ENCODE results near the gene GNAQ. TPM values are rescaled to one million over a fixed set of nuclear protein-coding genes. Genes with fewer than 3 reads are reported as not detected.

GNAQ gene
- total RNA-seq, 2 experiments from 2014 or later: 17.6 to 24.2 TPM

DNA sequence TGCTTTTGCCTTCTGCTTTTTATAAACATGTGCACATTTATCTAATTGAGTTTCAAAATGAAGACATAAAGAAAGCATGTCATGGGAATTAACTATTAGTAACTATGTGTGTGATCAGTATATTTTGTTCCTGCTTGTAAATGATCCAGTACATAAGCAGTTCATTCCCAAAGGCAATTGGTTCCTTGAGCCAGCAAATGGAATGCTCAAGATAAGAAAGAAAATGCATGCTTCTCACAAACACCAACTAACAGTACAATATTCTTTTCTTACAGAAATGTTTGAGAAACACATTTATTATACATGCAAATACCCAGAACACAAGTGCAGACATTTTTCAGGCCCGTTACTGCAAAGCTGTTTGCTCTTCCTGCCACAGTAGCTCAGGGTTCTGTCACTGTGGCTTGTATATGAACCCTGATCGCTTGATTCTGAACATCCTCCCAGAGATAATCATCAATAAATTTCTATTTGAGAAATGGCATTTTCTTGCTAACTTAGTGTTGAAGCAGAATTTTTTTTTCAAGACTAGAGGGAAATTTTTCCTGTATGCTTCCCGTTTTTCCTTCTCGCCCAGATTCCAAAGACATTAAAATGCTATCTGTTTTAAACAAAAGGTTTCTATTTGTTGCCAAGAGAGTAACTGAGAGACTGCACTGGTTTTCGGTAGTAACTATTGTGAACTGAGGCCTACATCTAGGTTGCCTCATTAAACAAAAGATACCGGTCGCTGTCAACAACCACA lies 1.9 kb downstream of the GNAQ start:
- CTCF ChIA-PET: interaction anchor here (0.6 to 1.1 kb wide), 4 partner anchors 52 to 596 kb away, joined by 3 to 4 read pairs (median 4); no protein-coding TSS in a partner anchor
- Mint-ChIP-seq H3K4me1 (peaks cover 33% of the 10 kb centered on the region), H3K36me3 (peaks cover 2% of the 10 kb centered on the region), H3K4me3 (peak overlapping the region; percentile 84), H3K27me3 (peaks cover 28% of the 10 kb centered on the region), H3K27ac (peak overlapping the region; percentile 85), H3K9me3 (ENCODE audit: low read depth) (no peaks in the 10 kb centered on the region)
- ATAC-seq: no peak
- peak; percentile 46 for DNase-seq

GRCh38 chr9:78028926-78029325 lies 2.7 kb downstream of the GNAQ start:
- no peak for DNase-seq
- peaks cover 31% of the 10 kb centered on the region for H3K4me1 Mint-ChIP-seq
- H3K9me3 Mint-ChIP-seq (ENCODE audit: low read depth): no peaks in the 10 kb centered on the region
- H3K27me3 Mint-ChIP-seq: peaks cover 20% of the 10 kb centered on the region
- H3K4me3 Mint-ChIP-seq: peak overlapping the region; percentile 84
- CTCF ChIA-PET: interaction anchor here (0.8 kb wide), 1 partner anchor 182 kb away, joined by 3 read pairs; no protein-coding TSS in a partner anchor
- H3K27ac Mint-ChIP-seq: peak overlapping the region; percentile 43
- ATAC-seq: no peak
- H3K36me3 Mint-ChIP-seq: peaks cover 2% of the 10 kb centered on the region

GRCh38 chr9:78026947-78027346 lies 4.7 kb downstream of the GNAQ start:
- Mint-ChIP-seq H3K27me3 (peaks cover 10% of the 10 kb centered on the region), H3K27ac (no peak overlapping the region), H3K4me1 (peaks cover 19% of the 10 kb centered on the region), H3K36me3 (no peaks in the 10 kb centered on the region), H3K9me3 (ENCODE audit: low read depth) (no peaks in the 10 kb centered on the region), H3K4me3 (no peak overlapping the region)
- no peak for ATAC-seq
- CTCF ChIA-PET: interaction anchor here (1.0 to 2.0 kb wide), 3 partner anchors 8 to 93 kb away, joined by 3 to 8 read pairs (median 5); no protein-coding TSS in a partner anchor
- DNase-seq: no peak

GRCh38 chr9:78026416-78026815 lies 5.2 kb downstream of the GNAQ start:
- no peaks in the 10 kb centered on the region for H3K9me3 Mint-ChIP-seq (ENCODE audit: low read depth)
- H3K36me3 Mint-ChIP-seq: no peaks in the 10 kb centered on the region
- ATAC-seq: no peak
- H3K27me3 Mint-ChIP-seq: peaks cover 10% of the 10 kb centered on the region
- no peak overlapping the region for H3K4me3 Mint-ChIP-seq
- CTCF ChIA-PET: interaction anchor here (1.0 to 2.0 kb wide), 3 partner anchors 9 to 94 kb away, joined by 3 to 8 read pairs (median 5); no protein-coding TSS in a partner anchor
- H3K4me1 Mint-ChIP-seq: peaks cover 19% of the 10 kb centered on the region
- H3K27ac Mint-ChIP-seq: no peak overlapping the region
- no peak for DNase-seq

DNA sequence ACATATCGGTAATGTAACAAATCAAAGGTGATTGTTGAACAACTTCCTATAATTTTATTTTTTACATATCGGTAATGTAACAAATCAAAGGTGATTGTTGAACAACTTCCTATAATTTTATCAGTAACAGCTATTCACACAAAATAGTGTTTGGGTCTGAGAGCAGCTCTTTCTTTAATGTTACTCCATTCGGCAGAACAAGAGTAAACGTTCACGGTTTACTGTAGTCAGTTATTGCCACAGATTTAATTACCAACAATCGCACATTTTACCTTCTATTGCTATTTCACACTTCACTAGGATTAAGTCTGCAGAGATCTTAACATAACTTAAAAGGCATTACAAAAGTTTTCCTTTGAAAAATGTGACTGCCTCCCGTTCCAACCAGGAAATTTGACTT lies 6.4 kb downstream of the GNAQ start:
- Mint-ChIP-seq H3K4me3 (no peak overlapping the region), H3K27ac (no peak overlapping the region), H3K4me1 (peaks cover 19% of the 10 kb centered on the region), H3K9me3 (ENCODE audit: low read depth) (no peaks in the 10 kb centered on the region), H3K27me3 (peaks cover 7% of the 10 kb centered on the region), H3K36me3 (no peaks in the 10 kb centered on the region)
- CTCF ChIA-PET: interaction anchor here (1.1 to 2.0 kb wide), 3 partner anchors 10 to 189 kb away, joined by 3 to 8 read pairs (median 4); no protein-coding TSS in a partner anchor
- no peak for DNase-seq
- ATAC-seq: no peak

GRCh38 chr9:78023003-78023741 lies 8.4 kb downstream of the GNAQ start:
- DNase-seq: no peak
- ATAC-seq: no peak
- H3K4me3 Mint-ChIP-seq: no peak overlapping the region
- H3K27me3 Mint-ChIP-seq: no peaks in the 10 kb centered on the region
- no peaks in the 10 kb centered on the region for H3K36me3 Mint-ChIP-seq
- CTCF ChIA-PET: interaction anchor here (1.1 kb wide), 1 partner anchor 12 kb away, joined by 3 read pairs; no protein-coding TSS in a partner anchor
- H3K9me3 Mint-ChIP-seq (ENCODE audit: low read depth): no peaks in the 10 kb centered on the region
- no peak overlapping the region for H3K27ac Mint-ChIP-seq
- H3K4me1 Mint-ChIP-seq: peaks cover 3% of the 10 kb centered on the region

- no peak overlapping the region for H3K27ac Mint-ChIP-seq
- CTCF ChIA-PET: interaction anchor here (1.6 to 2.4 kb wide), 2 partner anchors 17 to 44 kb away, joined by 4 to 6 read pairs; no protein-coding TSS in a partner anchor
- no peak overlapping the region for H3K4me3 Mint-ChIP-seq
- DNase-seq (no peak), ATAC-seq (no peak)
- H3K4me1 Mint-ChIP-seq: peaks cover 10% of the 10 kb centered on the region
- H3K9me3 Mint-ChIP-seq (ENCODE audit: low read depth): no peaks in the 10 kb centered on the region
- no peaks in the 10 kb centered on the region for H3K36me3 Mint-ChIP-seq
- no peaks in the 10 kb centered on the region for H3K27me3 Mint-ChIP-seq
These were observed 9.9 kb downstream of the GNAQ start for GRCh38 chr9:78021697-78022096.

DNA sequence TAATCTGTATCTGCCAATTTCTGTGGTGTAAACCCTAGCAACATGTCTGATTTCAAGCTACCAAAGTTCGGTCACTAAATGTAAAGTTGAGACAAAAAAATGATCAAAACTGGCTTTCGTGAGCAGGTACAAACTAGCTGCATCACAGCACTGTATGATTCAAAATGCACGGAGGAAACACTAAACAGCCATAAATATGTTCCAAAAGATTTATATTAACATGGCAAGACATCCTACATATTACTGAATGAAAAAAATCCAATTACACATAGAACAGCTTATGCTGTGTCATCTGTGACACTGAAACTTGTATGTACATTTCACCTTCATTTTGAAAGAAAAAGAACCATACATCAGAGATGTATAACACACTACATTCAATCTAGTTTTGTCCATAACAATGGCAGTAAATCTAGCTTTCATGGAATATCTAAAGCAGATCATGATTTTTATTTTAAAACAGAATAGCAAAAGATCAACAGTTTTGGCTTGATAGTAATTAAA lies 14.4 kb downstream of the GNAQ start:
- ATAC-seq (no peak), DNase-seq (no peak)
- peaks cover 10% of the 10 kb centered on the region for H3K4me1 Mint-ChIP-seq
- no peaks in the 10 kb centered on the region for H3K9me3 Mint-ChIP-seq (ENCODE audit: low read depth)
- H3K27ac Mint-ChIP-seq: no peak overlapping the region
- H3K4me3 Mint-ChIP-seq: no peak overlapping the region
- CTCF ChIA-PET: no interaction called here
- H3K36me3 Mint-ChIP-seq: peaks cover 9% of the 10 kb centered on the region
- H3K27me3 Mint-ChIP-seq: no peaks in the 10 kb centered on the region

DNA sequence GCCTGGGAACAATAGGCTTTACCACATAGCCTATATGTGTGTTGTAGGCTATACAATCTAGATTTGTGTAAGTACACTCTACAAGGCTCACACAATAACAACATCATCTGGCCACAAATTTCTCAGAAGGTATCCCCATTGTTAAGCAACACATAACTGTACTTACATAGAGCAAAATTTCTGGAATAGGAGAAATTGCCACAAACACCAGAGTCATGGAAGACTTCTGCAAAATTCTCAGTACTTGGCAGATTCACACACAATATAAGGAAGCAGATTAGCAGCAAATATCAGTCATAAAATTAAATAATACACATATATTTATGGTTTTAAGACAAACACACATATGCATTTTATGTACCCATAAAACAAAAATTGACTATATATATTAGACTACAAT lies 16.4 kb downstream of the GNAQ start:
- CTCF ChIA-PET: no interaction called here
- no peak overlapping the region for H3K27ac Mint-ChIP-seq
- H3K4me1 Mint-ChIP-seq: peaks cover 24% of the 10 kb centered on the region
- DNase-seq (no peak), ATAC-seq (no peak)
- no peaks in the 10 kb centered on the region for H3K27me3 Mint-ChIP-seq
- peaks cover 13% of the 10 kb centered on the region for H3K36me3 Mint-ChIP-seq
- H3K9me3 Mint-ChIP-seq (ENCODE audit: low read depth): no peaks in the 10 kb centered on the region
- no peak overlapping the region for H3K4me3 Mint-ChIP-seq

DNA sequence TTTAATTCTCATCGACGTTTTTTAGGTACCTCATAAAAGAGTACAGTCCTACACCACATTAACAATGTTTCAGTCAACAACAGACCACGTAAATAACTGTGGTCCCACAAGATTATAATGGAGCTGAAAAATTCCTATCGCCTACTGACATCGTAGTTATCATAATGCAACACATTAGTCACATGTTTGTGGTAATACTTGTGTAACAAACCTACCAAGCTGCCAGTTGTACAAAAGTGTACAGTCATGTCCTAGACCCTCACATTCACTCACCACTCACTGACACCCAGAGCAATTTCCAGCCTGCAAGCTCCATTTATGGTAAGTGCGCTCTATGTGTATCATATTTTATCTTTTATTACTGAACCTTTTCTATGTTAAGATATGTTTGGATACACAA lies 16.8 kb downstream of the GNAQ start:
- DNase-seq (no peak), ATAC-seq (no peak)
- no peaks in the 10 kb centered on the region for H3K27me3 Mint-ChIP-seq
- H3K27ac Mint-ChIP-seq: no peak overlapping the region
- H3K4me3 Mint-ChIP-seq: no peak overlapping the region
- H3K9me3 Mint-ChIP-seq (ENCODE audit: low read depth): no peaks in the 10 kb centered on the region
- peaks cover 29% of the 10 kb centered on the region for H3K4me1 Mint-ChIP-seq
- CTCF ChIA-PET: no interaction called here
- peaks cover 13% of the 10 kb centered on the region for H3K36me3 Mint-ChIP-seq

- Mint-ChIP-seq H3K36me3 (peaks cover 13% of the 10 kb centered on the region), H3K4me1 (peaks cover 37% of the 10 kb centered on the region), H3K4me3 (no peak overlapping the region), H3K9me3 (ENCODE audit: low read depth) (no peaks in the 10 kb centered on the region), H3K27ac (no peak overlapping the region), H3K27me3 (no peaks in the 10 kb centered on the region)
- DNase-seq: no peak
- CTCF ChIA-PET: no interaction called here
- no peak for ATAC-seq
These were observed 17.7 kb downstream of the GNAQ start for GRCh38 chr9:78013934-78014333.

- Mint-ChIP-seq H3K4me1 (peaks cover 33% of the 10 kb centered on the region), H3K36me3 (peaks cover 13% of the 10 kb centered on the region), H3K27ac (peak overlapping the region; percentile 24), H3K27me3 (no peaks in the 10 kb centered on the region), H3K4me3 (no peak overlapping the region), H3K9me3 (ENCODE audit: low read depth) (no peaks in the 10 kb centered on the region)
- ATAC-seq (no peak), DNase-seq (no peak)
- CTCF ChIA-PET: no interaction called here
These were observed 20.6 kb downstream of the GNAQ start for GRCh38 chr9:78011049-78011448.

GRCh38 chr9:78010445-78010844 lies 21.2 kb downstream of the GNAQ start:
- DNase-seq: no peak
- no peaks in the 10 kb centered on the region for H3K9me3 Mint-ChIP-seq (ENCODE audit: low read depth)
- peak; percentile 42 for ATAC-seq
- H3K27me3 Mint-ChIP-seq: no peaks in the 10 kb centered on the region
- H3K4me1 Mint-ChIP-seq: peaks cover 33% of the 10 kb centered on the region
- H3K27ac Mint-ChIP-seq: peak overlapping the region; percentile 6
- H3K36me3 Mint-ChIP-seq: peaks cover 13% of the 10 kb centered on the region
- H3K4me3 Mint-ChIP-seq: peak overlapping the region; percentile 4
- CTCF ChIA-PET: no interaction called here
